Mesothelial cell of epicardium (in vitro differentiated cells): Measurements from ENCODE around the gene ARHGAP22. TPM values are rescaled to one million over a fixed set of nuclear protein-coding genes. Genes with fewer than 3 reads are reported as not detected.

Source experiments
- DNase-seq, 2 experiments: peaks; one replicate each; pipeline ENCODE4 v3.0.0; 2021; ENCODE audit warnings: low spot score in 2 of 2; ENCODE audit not compliant: unreplicated experiment in 2 of 2
- H3K27ac Mint-ChIP-seq: 2 replicates; pipeline ENCODE4 v1.8.0; 2021; ENCODE audit warnings: mixed read lengths
- H3K27me3 Mint-ChIP-seq: 2 replicates; pipeline ENCODE4 v1.8.0; 2021; ENCODE audit warnings: low read depth, mixed read lengths
- H3K36me3 Mint-ChIP-seq: 2 replicates; pipeline ENCODE4 v1.8.0; 2021; ENCODE audit warnings: mixed read lengths
- H3K4me1 Mint-ChIP-seq: 2 replicates; pipeline ENCODE4 v1.8.0; 2021; ENCODE audit warnings: mixed read lengths
- H3K4me3 Mint-ChIP-seq: 2 replicates; pipeline ENCODE4 v1.8.0; 2021; ENCODE audit warnings: mild to moderate bottlenecking, moderate library complexity, mixed read lengths
- H3K9me3 Mint-ChIP-seq: 2 replicates; pipeline ENCODE4 v1.8.0; 2021; ENCODE audit warnings: mixed read lengths
- total RNA-seq: library from RNA; stranded (reverse); gene quantifications from 3 replicates; pipeline ENCODE4 v1.2.1, GENCODE V29; 2021
- TF ChIP-seq, protein P1 (sequence below): fragments of 200-600 bp; sonication (generic); IDR thresholded peaks from one replicate; pipeline ENCODE4 v1.5.0; 2021; ENCODE audit warnings: antibody characterized with exemption; ENCODE audit not compliant: unreplicated experiment

The ARHGAP22 gene
- total RNA-seq, 1 donor from 2014 or later = 2.9 TPM

DNA sequence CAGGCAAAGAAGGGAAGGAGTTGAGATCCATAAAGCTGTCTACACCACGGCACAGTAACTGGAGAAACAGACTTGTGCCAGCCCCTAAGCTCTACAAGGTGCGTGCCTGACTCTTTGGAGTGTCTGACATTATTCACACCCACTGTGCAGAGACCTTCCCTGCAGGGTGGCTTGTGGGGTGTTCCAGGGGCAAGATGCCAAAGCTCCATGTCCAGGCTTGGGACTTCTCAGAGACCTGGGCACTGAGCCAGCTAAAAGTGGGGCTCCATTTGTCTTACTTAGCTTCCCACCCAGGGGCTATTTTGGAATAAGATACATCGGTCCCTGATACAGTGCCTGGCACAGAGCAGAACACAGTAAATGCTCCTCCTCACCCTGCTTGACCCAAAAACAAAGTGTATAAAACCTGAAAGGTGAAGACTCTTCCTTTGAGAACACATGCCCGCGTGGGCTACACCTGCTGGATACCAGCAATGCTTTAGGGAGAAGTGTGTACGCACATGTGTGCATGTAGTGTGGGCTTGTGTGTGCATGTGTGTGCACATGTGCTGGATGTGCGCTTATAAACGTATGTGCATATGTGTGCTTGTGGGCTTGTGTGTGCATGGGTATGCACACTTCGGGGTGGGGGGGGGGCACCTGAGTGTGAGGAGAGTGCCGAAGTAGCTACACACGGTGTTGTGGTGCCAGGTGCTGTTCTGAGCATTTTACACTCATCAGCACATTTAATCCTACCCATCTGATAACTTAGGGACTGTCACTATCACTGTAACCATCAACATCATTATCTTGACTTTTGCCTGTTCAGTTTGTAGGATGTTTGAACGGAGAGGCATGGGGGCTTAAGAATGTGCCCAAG is 143.0 kb downstream of the ARHGAP22 start:
- peaks cover 28% of the 10 kb centered on the region for H3K4me1 Mint-ChIP-seq
- no peak overlapping the region for H3K27ac Mint-ChIP-seq
- H3K27me3 Mint-ChIP-seq = no peaks in the 10 kb centered on the region
- peaks cover 4% of the 10 kb centered on the region for H3K9me3 Mint-ChIP-seq
- no peak overlapping the region for H3K4me3 Mint-ChIP-seq
- DNase-seq = no peak
- no peaks in the 10 kb centered on the region for H3K36me3 Mint-ChIP-seq
- TF ChIP-seq, protein P1, sequence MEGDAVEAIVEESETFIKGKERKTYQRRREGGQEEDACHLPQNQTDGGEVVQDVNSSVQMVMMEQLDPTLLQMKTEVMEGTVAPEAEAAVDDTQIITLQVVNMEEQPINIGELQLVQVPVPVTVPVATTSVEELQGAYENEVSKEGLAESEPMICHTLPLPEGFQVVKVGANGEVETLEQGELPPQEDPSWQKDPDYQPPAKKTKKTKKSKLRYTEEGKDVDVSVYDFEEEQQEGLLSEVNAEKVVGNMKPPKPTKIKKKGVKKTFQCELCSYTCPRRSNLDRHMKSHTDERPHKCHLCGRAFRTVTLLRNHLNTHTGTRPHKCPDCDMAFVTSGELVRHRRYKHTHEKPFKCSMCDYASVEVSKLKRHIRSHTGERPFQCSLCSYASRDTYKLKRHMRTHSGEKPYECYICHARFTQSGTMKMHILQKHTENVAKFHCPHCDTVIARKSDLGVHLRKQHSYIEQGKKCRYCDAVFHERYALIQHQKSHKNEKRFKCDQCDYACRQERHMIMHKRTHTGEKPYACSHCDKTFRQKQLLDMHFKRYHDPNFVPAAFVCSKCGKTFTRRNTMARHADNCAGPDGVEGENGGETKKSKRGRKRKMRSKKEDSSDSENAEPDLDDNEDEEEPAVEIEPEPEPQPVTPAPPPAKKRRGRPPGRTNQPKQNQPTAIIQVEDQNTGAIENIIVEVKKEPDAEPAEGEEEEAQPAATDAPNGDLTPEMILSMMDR = no peak

GRCh38 chr10:48460182-48460581 is 144.7 kb downstream of the ARHGAP22 start:
- Mint-ChIP-seq H3K9me3 (peaks cover 4% of the 10 kb centered on the region), H3K4me1 (peaks cover 34% of the 10 kb centered on the region), H3K36me3 (no peaks in the 10 kb centered on the region), H3K27me3 (no peaks in the 10 kb centered on the region), H3K4me3 (no peak overlapping the region), H3K27ac (no peak overlapping the region)
- DNase-seq = no peak
- TF ChIP-seq, protein P1 = no peak

DNA sequence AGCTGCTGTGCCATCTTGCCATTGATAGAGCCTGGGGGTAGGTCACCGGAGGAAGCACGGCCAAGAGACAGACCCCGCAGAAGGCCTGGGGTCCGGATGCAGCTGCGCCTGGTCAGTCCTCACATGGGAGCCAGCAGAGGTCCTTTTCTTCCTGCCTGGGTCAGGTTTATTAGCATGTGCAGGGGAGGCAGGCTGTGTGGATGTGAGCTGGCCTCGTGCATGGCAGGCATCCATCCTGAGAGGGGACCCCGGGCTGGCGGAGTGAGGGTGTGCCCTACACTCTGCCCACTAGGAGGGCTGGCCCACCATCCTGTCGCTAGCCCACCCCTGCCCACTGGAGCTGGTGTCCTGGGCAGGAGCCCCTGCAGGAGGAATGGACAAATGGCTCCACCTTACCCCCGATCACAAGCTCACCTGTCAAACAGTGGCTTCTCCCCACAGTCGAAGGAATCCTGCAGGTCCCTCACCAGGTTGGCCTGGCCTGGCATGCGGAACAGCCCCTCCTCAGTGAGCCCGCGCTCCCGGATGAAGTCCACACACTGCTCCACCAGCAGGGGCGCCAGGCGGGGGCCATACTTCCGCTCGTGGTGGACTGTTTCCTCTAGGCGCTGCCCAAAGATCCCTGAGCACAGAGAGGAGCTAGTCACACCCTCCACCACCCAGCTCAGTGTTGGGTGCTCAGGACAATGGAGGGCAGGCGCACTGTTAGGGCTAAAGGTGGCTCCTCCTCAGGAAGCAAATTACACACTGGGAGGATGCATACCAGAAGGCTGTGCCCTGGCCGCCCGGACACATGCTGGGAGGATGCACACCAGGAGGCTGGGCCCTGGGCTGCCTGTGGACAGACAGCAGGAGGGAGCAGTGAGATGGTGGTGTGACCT is 145.4 kb downstream of the ARHGAP22 start:
- TF ChIP-seq, protein P1 = no peak
- DNase-seq = no peak
- Mint-ChIP-seq H3K27me3 (no peaks in the 10 kb centered on the region), H3K4me1 (peaks cover 36% of the 10 kb centered on the region), H3K27ac (no peak overlapping the region), H3K36me3 (no peaks in the 10 kb centered on the region), H3K4me3 (no peak overlapping the region), H3K9me3 (peaks cover 4% of the 10 kb centered on the region)

- Mint-ChIP-seq H3K9me3 (peaks cover 4% of the 10 kb centered on the region), H3K36me3 (no peaks in the 10 kb centered on the region), H3K4me3 (no peak overlapping the region), H3K27me3 (no peaks in the 10 kb centered on the region), H3K4me1 (peaks cover 36% of the 10 kb centered on the region), H3K27ac (no peak overlapping the region)
- no peak for DNase-seq
- TF ChIP-seq, protein P1 = no peak
Measured at GRCh38 chr10:48458662-48459048, 146.2 kb downstream of the ARHGAP22 start.

GRCh38 chr10:48457949-48458661 is 146.8 kb downstream of the ARHGAP22 start:
- no peak for DNase-seq
- Mint-ChIP-seq H3K4me3 (no peak overlapping the region), H3K36me3 (no peaks in the 10 kb centered on the region), H3K9me3 (peaks cover 4% of the 10 kb centered on the region), H3K4me1 (peaks cover 38% of the 10 kb centered on the region), H3K27ac (no peak overlapping the region), H3K27me3 (no peaks in the 10 kb centered on the region)
- TF ChIP-seq, protein P1 = no peak
